IMR-90 (cell line): ENCODE data around the gene CAPN5. TPM values are rescaled to one million over a fixed set of nuclear protein-coding genes. Genes with fewer than 3 reads are reported as not detected.

Experiments used
- ATAC-seq: fragments of 200-7000 bp; cut with Tn5 transposase; 2 replicates; pipeline ENCODE4 v1.9.1; 2020; ENCODE audit warnings: low read depth, mild to moderate bottlenecking, moderate library complexity
- BruUV-seq: library from RNA; stranded (reverse); fragments of 400-500 nt; replicated peaks from 2 replicates; lab custom pipeline; 2021; lab: Mats Ljungman, UMichigan
- CTCF ChIA-PET: fragments of 300-600 bp; formaldehyde crosslinking; extraction: SDS; loops from one replicate; lab custom pipeline; 2021; ENCODE audit warnings: antibody characterized with exemption; lab: Yijun Ruan, JAX
- POLR2A ChIA-PET: fragments of 300-600 bp; sonication (Branson Sonifier 250); formaldehyde crosslinking; loops from one replicate; lab custom pipeline; 2022; ENCODE audit warnings: antibody characterized with exemption; ENCODE audit not compliant: unreplicated experiment; lab: Charles Lee
- DNase-seq: peaks from one replicate; pipeline ENCODE4 v3.0.0; 2013
- H2AFZ ChIP-seq: replicated peaks from 2 replicates; pipeline ENCODE3; 2013; ENCODE audit warnings: low read length, mild to moderate bottlenecking; ENCODE audit not compliant: poor library complexity
- H2AK5ac ChIP-seq: 2 replicates; pipeline ENCODE4 v1.6.1; 2013; ENCODE audit warnings: low read depth, low read length, inconsistent platforms
- H2AK9ac ChIP-seq: replicated peaks from 2 replicates; pipeline ENCODE3; 2013; ENCODE audit warnings: mild to moderate bottlenecking, low read depth, low read length, moderate library complexity; ENCODE audit not compliant: poor library complexity
- H2BK120ac ChIP-seq: 2 replicates; pipeline ENCODE4 v1.6.1; 2013; ENCODE audit warnings: low read depth, low read length, inconsistent platforms
- H2BK15ac ChIP-seq: 3 replicates; pipeline ENCODE4 v1.6.1; 2013; ENCODE audit warnings: low read depth, low read length, inconsistent platforms
- H2BK20ac ChIP-seq: 2 replicates; pipeline ENCODE4 v1.6.1; 2013; ENCODE audit warnings: low read depth, mild to moderate bottlenecking, inconsistent platforms, low read length, moderate library complexity
- H2BK5ac ChIP-seq: 2 replicates; pipeline ENCODE4 v1.6.1; 2013; ENCODE audit warnings: mild to moderate bottlenecking, low read depth, low read length, inconsistent platforms; ENCODE audit not compliant: poor library complexity, severe bottlenecking
- H3K14ac ChIP-seq: replicated peaks from 2 replicates; pipeline ENCODE4 v1.6.1; 2013; ENCODE audit warnings: low read depth, low read length, inconsistent platforms
- H3K18ac ChIP-seq: 2 replicates; pipeline ENCODE4 v1.6.1; 2013; ENCODE audit warnings: low read depth, low read length, control low read depth
- H3K23ac ChIP-seq: 2 replicates; pipeline ENCODE4 v1.6.1; 2013; ENCODE audit warnings: low read depth, low read length, inconsistent platforms
- H3K27ac ChIP-seq: 2 replicates; pipeline ENCODE4 v1.5.1; 2013; ENCODE audit warnings: mild to moderate bottlenecking, control low read depth, low read length; ENCODE audit not compliant: insufficient read depth
- H3K27me3 ChIP-seq: 2 replicates; pipeline ENCODE4 v1.6.1; 2013; ENCODE audit warnings: low read length; ENCODE audit not compliant: control insufficient read depth, insufficient read depth
- H3K36me3 ChIP-seq: 2 replicates; pipeline ENCODE4 v1.6.1; 2013; ENCODE audit warnings: low read length, mixed read lengths; ENCODE audit not compliant: control insufficient read depth, insufficient read depth
- H3K4ac ChIP-seq: 2 replicates; pipeline ENCODE4 v1.6.1; 2013; ENCODE audit warnings: low read depth, low read length, inconsistent platforms
- H3K4me1 ChIP-seq: 2 replicates; pipeline ENCODE4 v1.6.1; 2013; ENCODE audit warnings: low read length, mixed read lengths; ENCODE audit not compliant: control insufficient read depth, insufficient read depth
- H3K4me2 ChIP-seq: 2 replicates; pipeline ENCODE4 v1.6.1; 2013; ENCODE audit warnings: low read depth, mild to moderate bottlenecking, control low read depth, low read length, moderate library complexity
- H3K4me3 ChIP-seq: 2 replicates; pipeline ENCODE4 v1.5.1; 2013; ENCODE audit warnings: low read depth, mild to moderate bottlenecking, control low read depth, low read length, moderate library complexity; ENCODE audit not compliant: insufficient read depth
- H3K56ac ChIP-seq: 2 replicates; pipeline ENCODE4 v1.6.1; 2013; ENCODE audit warnings: low read length, inconsistent platforms; ENCODE audit not compliant: insufficient read depth; ENCODE audit errors: extremely low read depth
- H3K79me1 ChIP-seq, 2 experiments: 2 replicates each; pipeline ENCODE4 v1.6.1; 2013; ENCODE audit warnings: low read length in 2 of 2, inconsistent platforms in 1 of 2, low read depth in 1 of 2
- H3K9ac ChIP-seq: 2 replicates; pipeline ENCODE4 v1.6.1; 2013; ENCODE audit warnings: low read depth, low read length, control low read depth
- H3K9me1 ChIP-seq: 2 replicates; pipeline ENCODE4 v1.6.1; 2013; ENCODE audit warnings: low read length, inconsistent platforms; ENCODE audit not compliant: insufficient read depth
- H3K9me3 ChIP-seq: 2 replicates; pipeline ENCODE4 v1.6.1; 2013; ENCODE audit warnings: low read length; ENCODE audit not compliant: control insufficient read depth, insufficient read depth
- H4K20me1 ChIP-seq: 2 replicates; pipeline ENCODE4 v1.6.1; 2013; ENCODE audit warnings: low read length, inconsistent platforms; ENCODE audit not compliant: insufficient read depth
- H4K5ac ChIP-seq: 2 replicates; pipeline ENCODE4 v1.6.1; 2013; ENCODE audit warnings: mild to moderate bottlenecking, low read depth, low read length, control low read depth
- H4K8ac ChIP-seq, 2 experiments: 2 replicates each; pipeline ENCODE4 v1.6.1; 2013; ENCODE audit warnings: low read depth in 2 of 2, low read length in 2 of 2, control low read depth in 1 of 2, inconsistent platforms in 1 of 2
- H4K91ac ChIP-seq: 2 replicates; pipeline ENCODE4 v1.6.1; 2013; ENCODE audit warnings: low read depth, low read length, inconsistent platforms; ENCODE audit not compliant: insufficient read depth
- BHLHE40 ChIP-seq: fragments of 150-350 bp; IDR thresholded peaks from 2 replicates; pipeline ENCODE4 v1.6.1; 2016; ENCODE audit warnings: mild to moderate bottlenecking, low read depth, low read length
- CEBPB ChIP-seq: IDR thresholded peaks from 2 replicates; pipeline ENCODE4 v1.6.1; 2012; ENCODE audit warnings: low read depth, low read length, improper control_type of control experiment
- CHD1 ChIP-seq: IDR thresholded peaks from 2 replicates; pipeline ENCODE4 v1.6.1; 2012; ENCODE audit warnings: low read depth, low read length, improper control_type of control experiment
- FOS ChIP-seq: fragments of 150-350 bp; IDR thresholded peaks from 2 replicates; pipeline ENCODE4 v1.6.1; 2016; ENCODE audit warnings: low read depth, low read length
- MAZ ChIP-seq: IDR thresholded peaks from 2 replicates; pipeline ENCODE4 v1.6.1; 2012; ENCODE audit warnings: low read depth, mild to moderate bottlenecking, low read length, improper control_type of control experiment, moderate library complexity, borderline replicate concordance
- MXI1 ChIP-seq: IDR thresholded peaks from 2 replicates; pipeline ENCODE4 v1.6.1; 2012; ENCODE audit warnings: low read depth, mild to moderate bottlenecking, low read length, moderate library complexity, borderline replicate concordance
- NFE2L2 ChIP-seq: fragments of 150-350 bp; IDR thresholded peaks from 2 replicates; pipeline ENCODE4 v1.6.1; 2016; ENCODE audit warnings: low read depth, mild to moderate bottlenecking, low read length
- POLR2A ChIP-seq: IDR thresholded peaks from 2 replicates; pipeline ENCODE4 v1.6.1; 2012; ENCODE audit warnings: mild to moderate bottlenecking, low read depth, low read length
- RAD21 ChIP-seq: IDR thresholded peaks from 2 replicates; pipeline ENCODE4 v1.6.1; 2012; ENCODE audit warnings: low read length, improper control_type of control experiment
- RCOR1 ChIP-seq: IDR thresholded peaks from 2 replicates; pipeline ENCODE4 v1.6.1; 2012; ENCODE audit warnings: mild to moderate bottlenecking, low read length, improper control_type of control experiment; ENCODE audit not compliant: insufficient replicate concordance
- RFX5 ChIP-seq: IDR thresholded peaks from 2 replicates; pipeline ENCODE4 v1.8.0; 2012; ENCODE audit warnings: low read depth, mild to moderate bottlenecking, low read length, moderate library complexity
- SMC3 ChIP-seq: fragments of 150-350 bp; IDR thresholded peaks from 2 replicates; pipeline ENCODE4 v1.6.1; 2016; ENCODE audit warnings: low read depth, mild to moderate bottlenecking, antibody characterized with exemption, low read length, moderate library complexity
- WGBS, 2 experiments: methylation state at CpG; one replicate each; pipeline versions ENCODE4 v1.1.5 to v1.1.7; 2013; ENCODE audit warnings: missing lambda C conversion rate in 2 of 2; ENCODE audit not compliant: insufficient read length in 1 of 2; ENCODE audit errors: extremely low coverage in 2 of 2; 5-methylcytosine and 5-hydroxymethylcytosine counted together
- dilution Hi-C: fragments of 300-500 bp; cut with HindIII; formaldehyde crosslinking; loops from one replicate; pipeline ENCODE4 v1.14.3; 2018; ENCODE audit warnings: low sequenced_read_pairs; ENCODE audit not compliant: unreplicated experiment
- in situ Hi-C: fragments of 300-500 bp; cut with MboI; formaldehyde crosslinking; loops from 3 replicates; pipeline ENCODE4 v1.14.3; 2019; ENCODE audit warnings: low sequenced_read_pairs, inconsistent platforms, mixed read lengths
- intact Hi-C: fragments of 100-400 bp; cut with micrococcal nuclease; formaldehyde crosslinking; loops from 2 replicates; pipeline ENCODE4 v1.10.0; 2022
- polyA plus RNA-seq, 3 experiments: library from polyadenylated mRNA; depleted of rRNA; stranded (reverse); fragments of >200 nt; gene quantifications; 2 replicates each; pipeline ENCODE4 v1.2.3, GENCODE V29; 2012; ENCODE audit warnings: low replicate concordance in 1 of 3
- total RNA-seq: library from RNA; depleted of rRNA; stranded (reverse); fragments of >200 nt; gene quantifications from 2 replicates; pipeline ENCODE4 v1.2.3, GENCODE V29; 2012

CAPN5 gene
- total and polyA plus RNA-seq, 2 of the 4 experiments (the other 2 are of a cell fraction) = 8.1 to 24.0 TPM

- ATAC-seq = no peak
- dilution Hi-C loops = no loop called here
- TF ChIP-seq BHLHE40 (no peak), SMC3 (no peak), RFX5 (no peak), FOS (no peak), MAZ (no peak), RAD21 (no peak), CHD1 (no peak), POLR2A (no peak), MXI1 (no peak), NFE2L2 (no peak), CEBPB (no peak), RCOR1 (no peak)
- peak; percentile 32 for DNase-seq
- Histone ChIP-seq H3K79me1 (no peaks in the 10 kb centered on the region), H3K27me3 (peaks cover 59% of the 10 kb centered on the region), H3K9me3 (no peaks in the 10 kb centered on the region), H4K20me1 (no peaks in the 10 kb centered on the region), H2AK9ac (no peak overlapping the region), H3K9ac (no peak overlapping the region), H2BK15ac (no peak overlapping the region), H3K4me2 (no peak overlapping the region), H4K5ac (no peak overlapping the region), H3K9me1 (no peaks in the 10 kb centered on the region; the same call in 1 of the 2 replicates), H4K91ac (no peak overlapping the region), H3K36me3 (no peaks in the 10 kb centered on the region), H2BK20ac (no peak overlapping the region), H3K27ac (no peak overlapping the region), H2AFZ (no peak overlapping the region), H3K4me3 (no peak overlapping the region), H3K4ac (no peak overlapping the region), H4K8ac (no peak overlapping the region), H3K4me1 (no peaks in the 10 kb centered on the region), H3K14ac (no peak overlapping the region), H3K56ac (no peak overlapping the region), H2BK120ac (no peak overlapping the region), H2BK5ac (no peak overlapping the region), H2AK5ac (no peak overlapping the region), H3K23ac (no peak overlapping the region), H3K18ac (no peak overlapping the region)
- intact Hi-C loops = no loop called here
- no TSS peak for BruUV-seq
- 98% methylated on average over 5 of the region's 11 CpGs; no CpG with 5 or more reads in 1 of the 2 experiments for WGBS, 2 experiments
- CTCF ChIA-PET = no interaction called here
- POLR2A ChIA-PET = no interaction called here
- in situ Hi-C loops = no loop called here
Observed at GRCh38 chr11:77151804-77152509, 85.2 kb downstream of the CAPN5 start.
